ENCODE measurements around the gene TOGARAM2.
A peak's percentile ranks its signal among the peaks of the same experiment; 100 is the strongest.

The TOGARAM2 gene

GRCh38 chr2:28995765-28996750, 15.0 kb downstream of the TOGARAM2 start (continued):
- TF ChIP-seq ZNF544 (tag by site-specific recombination; IDR thresholded peaks at IDR 0.05): no peak
- no peak for TF ChIP-seq EGR2 (tag by site-specific recombination; IDR thresholded peaks at IDR 0.05; ENCODE audit: low read depth)
- no peak for TF ChIP-seq ZNF670 (tag by site-specific recombination; IDR thresholded peaks at IDR 0.05; ENCODE audit: low read depth)
- no peak for TF ChIP-seq ZNF114 (tag by site-specific recombination; IDR thresholded peaks at IDR 0.05)
- TF ChIP-seq ZNF473 (tag by site-specific recombination; IDR thresholded peaks at IDR 0.05): no peak
- no peak for TF ChIP-seq ZNF623 (tag by site-specific recombination; IDR thresholded peaks at IDR 0.05)
- no peak for TF ChIP-seq ZNF184 (tag by site-specific recombination; IDR thresholded peaks at IDR 0.05)

- ChIA-PET CTCF (no interaction called here), POLR2A (interaction anchor here (0.6 kb wide), 1 partner anchor 28 kb away, joined by 11 read pairs; no protein-coding TSS in a partner anchor)
- Histone ChIP-seq H3K36me3 (ENCODE audit: control insufficient read depth in 2 of 2, insufficient read depth in 1 of 2, low read length in 2 of 2) (no peaks in the 10 kb centered on the region), H3K9me3 (ENCODE audit: control insufficient read depth, insufficient read depth, low read depth, low read length) (no peaks in the 10 kb centered on the region), H3K27ac (ENCODE audit: extremely low read depth, low read depth, low read length) (no peak overlapping the region), H3K4me1 (ENCODE audit: control insufficient read depth, insufficient read depth, low read length) (no peaks in the 10 kb centered on the region), H3K4me3 (ENCODE audit: low read depth, low read length) (no peak overlapping the region)
- TF ChIP-seq KLF1 (tag by site-specific recombination; IDR thresholded peaks at IDR 0.05): peak; percentile 55; the same call in 1 of the 2 replicates
- TF ChIP-seq SCRT2 (tag by site-specific recombination; IDR thresholded peaks at IDR 0.05): no peak
- no peak for TF ChIP-seq ZNF324 (tag by site-specific recombination; IDR thresholded peaks at IDR 0.05)
- TF ChIP-seq ZNF138 (tag by site-specific recombination; IDR thresholded peaks at IDR 0.05; ENCODE audit: borderline replicate concordance): no peak
- TF ChIP-seq ZNF549 (tag by site-specific recombination; IDR thresholded peaks at IDR 0.05): no peak
These were observed 16.2 kb downstream of the TOGARAM2 start for GRCh38 chr2:28997237-28997846.

- CTCF ChIA-PET: interaction anchor here (0.5 kb wide), 1 partner anchor 85 kb away, joined by 3 read pairs; no protein-coding TSS in a partner anchor
- Histone ChIP-seq H3K27ac (ENCODE audit: extremely low read depth, low read depth, low read length) (no peak overlapping the region), H3K4me1 (ENCODE audit: control insufficient read depth, insufficient read depth, low read length) (no peaks in the 10 kb centered on the region), H3K9me3 (ENCODE audit: control insufficient read depth, insufficient read depth, low read depth, low read length) (no peaks in the 10 kb centered on the region), H3K4me3 (ENCODE audit: low read depth, low read length) (no peak overlapping the region), H3K36me3 (ENCODE audit: control insufficient read depth in 2 of 2, insufficient read depth in 1 of 2, low read length in 2 of 2) (no peaks in the 10 kb centered on the region)
- TF ChIP-seq KLF1 (tag by site-specific recombination; IDR thresholded peaks at IDR 0.05): 0 out of 2 replicates have a peak, but pooled peaks have one; percentile 1
- TF ChIP-seq ZNF426 (tag by site-specific recombination; IDR thresholded peaks at IDR 0.05): no peak
- no peak for TF ChIP-seq ZNF354C (tag by site-specific recombination; IDR thresholded peaks at IDR 0.05; ENCODE audit: borderline replicate concordance, low read depth)
- no peak for TF ChIP-seq ZNF274 (IDR thresholded peaks at IDR 0.05; ENCODE audit: low read length)
- no peak for TF ChIP-seq ZNF274 (tag by site-specific recombination; IDR thresholded peaks at IDR 0.05; ENCODE audit: borderline replicate concordance)
- POLR2A ChIA-PET: interaction anchor here (0.6 kb wide), 1 partner anchor 1098 kb away, joined by 4 read pairs; no protein-coding TSS in a partner anchor
These were observed 17.0 kb downstream of the TOGARAM2 start for GRCh38 chr2:28997847-28998735.

GRCh38 chr2:29000481-29000880, 19.4 kb downstream of the TOGARAM2 start:
- ChIA-PET POLR2A (no interaction called here), CTCF (interaction anchor here (0.6 to 0.7 kb wide), 2 partner anchors 75 to 452 kb away, joined by 3 to 4 read pairs; no protein-coding TSS in a partner anchor)
- no peaks in the 10 kb centered on the region for H3K36me3 ChIP-seq (ENCODE audit: control insufficient read depth in 2 of 2, insufficient read depth in 1 of 2, low read length in 2 of 2)
- H3K4me1 ChIP-seq (ENCODE audit: control insufficient read depth, insufficient read depth, low read length): no peaks in the 10 kb centered on the region
- no peaks in the 10 kb centered on the region for H3K9me3 ChIP-seq (ENCODE audit: control insufficient read depth, insufficient read depth, low read depth, low read length)
- H3K27ac ChIP-seq (ENCODE audit: extremely low read depth, low read depth, low read length): no peak overlapping the region
- TF ChIP-seq TCF7L2 (IDR thresholded peaks at IDR 0.05; ENCODE audit: borderline replicate concordance, low read depth, low read length) (no peak), ZIC2 (tag by site-specific recombination; IDR thresholded peaks at IDR 0.05) (peak; percentile 50)
- H3K4me3 ChIP-seq (ENCODE audit: low read depth, low read length): no peak overlapping the region
